HUES48 (cell line): ENCODE results near the gene LIPF.

Source experiments
- H3K27ac ChIP-seq: one replicate; pipeline ENCODE4 v1.7.0; 2013; ENCODE audit warnings: low read depth, low read length, inconsistent platforms
- H3K27me3 ChIP-seq: 2 replicates; pipeline ENCODE4 v1.6.1; 2013; ENCODE audit warnings: mild to moderate bottlenecking, low read length; ENCODE audit not compliant: control insufficient read depth, insufficient read depth
- H3K36me3 ChIP-seq: 2 replicates; pipeline ENCODE4 v1.6.1; 2013; ENCODE audit warnings: low read length; ENCODE audit not compliant: control insufficient read depth, insufficient read depth
- H3K4me1 ChIP-seq: 2 replicates; pipeline ENCODE4 v1.6.1; 2013; ENCODE audit warnings: mild to moderate bottlenecking, low read length; ENCODE audit not compliant: control insufficient read depth, insufficient read depth
- H3K4me3 ChIP-seq: 2 replicates; pipeline ENCODE4 v1.5.1; 2013; ENCODE audit warnings: mild to moderate bottlenecking, low read depth, low read length
- H3K9ac ChIP-seq: 2 replicates; pipeline ENCODE4 v1.6.1; 2013; ENCODE audit warnings: mild to moderate bottlenecking, low read depth, low read length, moderate library complexity
- H3K9me3 ChIP-seq: 2 replicates; pipeline ENCODE4 v1.6.1; 2013; ENCODE audit warnings: low read length; ENCODE audit not compliant: control insufficient read depth, insufficient read depth

Gene LIPF, protein sequence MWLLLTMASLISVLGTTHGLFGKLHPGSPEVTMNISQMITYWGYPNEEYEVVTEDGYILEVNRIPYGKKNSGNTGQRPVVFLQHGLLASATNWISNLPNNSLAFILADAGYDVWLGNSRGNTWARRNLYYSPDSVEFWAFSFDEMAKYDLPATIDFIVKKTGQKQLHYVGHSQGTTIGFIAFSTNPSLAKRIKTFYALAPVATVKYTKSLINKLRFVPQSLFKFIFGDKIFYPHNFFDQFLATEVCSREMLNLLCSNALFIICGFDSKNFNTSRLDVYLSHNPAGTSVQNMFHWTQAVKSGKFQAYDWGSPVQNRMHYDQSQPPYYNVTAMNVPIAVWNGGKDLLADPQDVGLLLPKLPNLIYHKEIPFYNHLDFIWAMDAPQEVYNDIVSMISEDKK

DNA sequence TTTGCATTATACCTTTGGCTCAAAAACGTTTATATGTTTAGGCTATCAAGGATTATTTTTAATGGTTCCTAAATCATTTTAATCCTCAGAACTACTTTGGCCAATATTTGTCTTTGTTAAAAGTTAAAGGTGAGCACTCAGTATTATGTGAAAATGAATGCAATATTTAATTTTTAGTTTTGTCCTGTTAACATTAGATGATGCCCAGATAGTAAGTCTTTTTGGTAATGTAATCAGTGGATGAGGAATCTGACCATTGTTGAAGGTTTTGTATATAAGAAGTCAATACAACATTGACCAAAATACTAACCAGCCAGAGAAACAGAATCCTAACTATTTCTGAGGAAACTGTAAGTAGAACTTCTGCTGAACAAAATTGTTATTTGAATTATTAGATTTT is at the start of gene LIPF:
TSS of gene LIPF (plus strand) at position 301 of the 400 bp plus-strand sequence. CDS start 2,856 bp downstream, outside the sequence.
- Histone ChIP-seq H3K27ac (no peak within 1 kb of the TSS), H3K4me1 (no peaks in the 10 kb centered on the region), H3K9me3 (no peaks in the 10 kb centered on the region), H3K27me3 (no peaks in the 10 kb centered on the region), H3K36me3 (no peaks in the 10 kb centered on the region), H3K4me3 (no peak within 1 kb of the TSS), H3K9ac (no peak within 1 kb of the TSS)

DNA sequence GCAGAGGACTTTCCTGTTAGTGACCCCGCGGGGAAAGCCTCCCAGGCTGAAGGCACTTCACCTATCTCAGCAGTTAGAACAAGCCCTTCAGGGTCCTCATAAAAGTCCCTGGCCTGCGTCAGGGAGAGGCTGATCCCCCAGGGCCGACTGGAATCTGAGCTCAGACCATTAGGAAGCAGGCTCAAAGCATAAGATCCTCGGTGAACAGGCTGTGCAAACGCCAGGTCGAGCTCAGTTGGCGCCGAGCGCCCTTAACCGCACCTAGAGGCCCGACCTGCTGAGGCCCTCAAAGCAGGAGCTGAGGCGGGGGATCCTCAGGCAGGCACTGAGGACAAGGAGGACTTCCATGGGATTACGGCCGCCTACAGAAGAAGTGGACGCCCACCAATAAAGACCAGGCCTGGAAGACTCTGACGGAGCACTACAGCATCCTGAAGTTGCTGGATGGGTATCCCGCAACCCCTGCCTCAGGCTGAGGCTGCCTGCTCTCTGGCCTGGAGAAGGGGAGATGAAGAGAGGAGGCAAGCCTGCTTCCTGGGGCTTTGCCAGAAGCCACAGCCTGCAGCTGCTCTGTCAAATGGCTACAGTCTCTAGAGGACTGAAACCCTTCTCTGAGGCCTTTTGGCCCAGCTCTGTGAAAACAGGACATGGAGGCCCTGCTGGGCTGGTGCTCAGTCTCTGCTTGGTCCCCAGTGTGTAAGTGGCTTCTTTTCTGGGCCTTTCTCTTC is 47.8 kb upstream of the LIPF start:
- no peaks in the 10 kb centered on the region for H3K9me3 ChIP-seq
- no peaks in the 10 kb centered on the region for H3K4me1 ChIP-seq
- H3K36me3 ChIP-seq, result no peaks in the 10 kb centered on the region
- H3K27me3 ChIP-seq, result no peaks in the 10 kb centered on the region
- no peak overlapping the region for H3K9ac ChIP-seq
- H3K27ac ChIP-seq, result no peak overlapping the region
- H3K4me3 ChIP-seq, result no peak overlapping the region

DNA sequence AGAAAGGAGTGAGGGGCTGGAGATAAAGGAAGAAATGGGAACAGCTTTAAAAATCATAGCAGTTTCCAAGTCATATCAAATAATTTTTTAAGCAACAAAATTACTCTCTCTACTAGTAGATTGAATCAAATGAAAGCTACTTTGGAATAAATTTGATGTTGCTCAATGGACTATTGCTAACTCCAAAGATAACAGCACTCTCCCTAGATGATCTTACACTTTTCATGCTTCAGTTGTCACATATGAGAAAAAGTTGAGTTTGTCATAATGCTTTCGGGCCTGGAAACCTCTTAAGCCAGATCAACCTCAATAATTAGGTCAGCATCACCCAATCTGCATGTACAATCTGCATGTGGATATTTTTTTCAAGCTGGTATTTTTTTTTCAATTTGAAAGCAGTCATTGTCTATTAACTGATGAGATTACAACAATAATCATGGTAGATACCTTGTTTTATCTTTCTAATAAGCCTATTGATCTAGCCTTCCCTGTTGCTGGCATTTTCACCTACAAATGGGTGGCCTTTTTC is 46.4 kb upstream of the LIPF start:
- Histone ChIP-seq H3K9me3 (no peaks in the 10 kb centered on the region), H3K36me3 (no peaks in the 10 kb centered on the region), H3K4me3 (no peak overlapping the region), H3K9ac (no peak overlapping the region), H3K27ac (no peak overlapping the region), H3K27me3 (no peaks in the 10 kb centered on the region), H3K4me1 (no peaks in the 10 kb centered on the region)

DNA sequence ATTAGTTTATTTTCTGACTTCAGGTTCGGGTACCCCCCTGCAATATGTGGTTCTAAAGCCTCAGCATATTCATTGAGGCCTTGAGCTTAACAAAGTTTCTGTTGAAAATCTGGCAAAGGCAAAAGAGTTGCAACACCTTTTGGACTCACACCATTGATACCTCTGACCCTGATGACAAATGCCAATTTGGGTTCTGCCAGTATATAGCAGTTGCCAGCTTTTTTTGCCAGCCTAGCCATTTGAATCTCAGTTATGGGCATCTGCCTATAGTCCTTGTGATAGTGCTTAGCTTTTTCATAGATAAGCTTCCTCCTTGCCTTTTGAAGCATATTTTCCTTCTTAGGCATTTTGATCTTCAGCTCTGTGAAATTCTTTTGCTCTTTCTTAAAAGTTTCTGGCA is 45.7 kb upstream of the LIPF start:
- Histone ChIP-seq H3K27ac (no peak overlapping the region), H3K36me3 (no peaks in the 10 kb centered on the region), H3K9me3 (no peaks in the 10 kb centered on the region), H3K9ac (no peak overlapping the region), H3K4me1 (no peaks in the 10 kb centered on the region), H3K27me3 (no peaks in the 10 kb centered on the region), H3K4me3 (no peak overlapping the region)

DNA sequence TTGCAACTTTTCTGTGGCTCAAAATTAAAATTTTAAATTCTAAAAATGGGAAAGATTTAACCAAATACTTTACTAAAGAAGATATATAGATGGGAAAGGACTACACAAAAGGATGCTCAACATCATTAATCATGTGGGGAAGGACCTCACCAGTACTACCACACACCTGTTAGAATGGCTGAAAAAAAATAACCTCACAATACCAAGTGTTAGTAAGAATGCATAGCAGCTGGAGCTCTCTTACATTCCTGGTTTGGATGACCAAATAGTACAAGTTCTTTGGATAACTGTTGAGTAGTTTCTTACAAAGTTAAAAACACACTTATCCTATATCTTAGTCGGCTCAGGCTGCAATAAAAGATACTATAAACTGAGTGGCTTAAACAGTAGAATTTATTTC is 43.8 kb upstream of the LIPF start:
- Histone ChIP-seq H3K4me1 (no peaks in the 10 kb centered on the region), H3K27me3 (no peaks in the 10 kb centered on the region), H3K4me3 (no peak overlapping the region), H3K36me3 (no peaks in the 10 kb centered on the region), H3K9ac (no peak overlapping the region), H3K27ac (no peak overlapping the region), H3K9me3 (no peaks in the 10 kb centered on the region)

DNA sequence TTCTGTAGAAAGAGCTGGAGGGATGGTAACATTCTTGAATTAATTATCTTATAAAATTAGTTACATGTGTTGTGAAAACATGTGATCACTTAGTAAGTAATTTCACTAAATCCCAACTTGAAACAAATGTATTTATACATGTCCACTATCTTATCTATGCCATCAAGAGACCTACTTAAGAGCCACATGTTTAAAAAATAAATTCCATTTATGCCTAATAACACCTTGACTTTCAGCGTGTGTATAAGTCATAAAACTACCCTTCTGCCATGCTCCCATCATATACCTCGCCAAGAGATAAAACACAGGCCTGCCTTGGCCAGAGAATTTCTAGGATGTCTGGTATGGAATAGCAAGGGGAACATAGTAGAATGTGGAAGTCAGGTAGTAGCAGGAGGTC is 40.4 kb upstream of the LIPF start:
- H3K27ac ChIP-seq, result no peak overlapping the region
- H3K9me3 ChIP-seq, result no peaks in the 10 kb centered on the region
- no peak overlapping the region for H3K4me3 ChIP-seq
- no peaks in the 10 kb centered on the region for H3K27me3 ChIP-seq
- H3K36me3 ChIP-seq, result no peaks in the 10 kb centered on the region
- H3K4me1 ChIP-seq, result no peaks in the 10 kb centered on the region
- no peak overlapping the region for H3K9ac ChIP-seq

DNA sequence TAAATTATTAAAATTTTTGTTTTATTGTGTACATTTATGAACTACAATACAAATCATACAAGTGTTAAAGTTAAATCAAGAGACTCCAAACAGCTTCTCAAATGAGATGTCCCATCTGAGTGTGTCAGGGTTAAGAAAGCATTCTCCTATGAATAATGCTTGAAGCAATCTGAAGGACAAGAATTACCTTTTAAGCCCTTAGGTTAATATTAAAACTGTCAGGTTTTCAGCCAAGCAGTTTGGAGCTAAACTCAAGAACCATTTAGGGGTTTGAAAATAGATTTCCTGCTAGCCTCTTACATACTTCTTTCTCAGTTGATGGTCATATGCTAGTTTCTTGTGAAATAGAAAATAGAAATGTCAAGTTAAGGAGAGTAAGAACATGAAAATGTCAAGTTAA is 39.4 kb upstream of the LIPF start:
- Histone ChIP-seq H3K9me3 (no peaks in the 10 kb centered on the region), H3K36me3 (no peaks in the 10 kb centered on the region), H3K27me3 (no peaks in the 10 kb centered on the region), H3K9ac (no peak overlapping the region), H3K27ac (no peak overlapping the region), H3K4me1 (no peaks in the 10 kb centered on the region), H3K4me3 (no peak overlapping the region)

DNA sequence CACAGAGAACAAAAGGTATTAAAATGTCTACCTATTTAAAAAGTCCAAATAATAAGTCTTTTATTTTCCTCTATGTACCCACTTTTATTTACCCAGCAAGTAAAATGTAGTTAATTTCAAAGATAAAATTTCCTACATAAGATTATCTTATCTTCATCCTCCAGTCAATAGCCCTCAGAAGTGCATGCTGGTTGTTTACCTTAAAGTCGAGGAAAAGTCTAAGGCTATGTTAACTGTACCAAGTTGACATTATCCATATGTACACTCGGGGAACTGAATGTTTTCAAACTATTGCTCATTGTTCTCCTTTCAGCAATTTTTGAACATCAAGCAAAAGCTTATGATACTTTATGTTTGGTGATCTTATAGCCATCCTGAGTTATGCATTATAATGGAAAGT is 24.1 kb upstream of the LIPF start:
- H3K36me3 ChIP-seq, result no peaks in the 10 kb centered on the region
- no peaks in the 10 kb centered on the region for H3K27me3 ChIP-seq
- no peak overlapping the region for H3K9ac ChIP-seq
- H3K4me3 ChIP-seq, result no peak overlapping the region
- H3K9me3 ChIP-seq, result peaks cover 12% of the 10 kb centered on the region; the same call in 1 of the 2 replicates
- no peak overlapping the region for H3K27ac ChIP-seq
- H3K4me1 ChIP-seq, result no peaks in the 10 kb centered on the region

DNA sequence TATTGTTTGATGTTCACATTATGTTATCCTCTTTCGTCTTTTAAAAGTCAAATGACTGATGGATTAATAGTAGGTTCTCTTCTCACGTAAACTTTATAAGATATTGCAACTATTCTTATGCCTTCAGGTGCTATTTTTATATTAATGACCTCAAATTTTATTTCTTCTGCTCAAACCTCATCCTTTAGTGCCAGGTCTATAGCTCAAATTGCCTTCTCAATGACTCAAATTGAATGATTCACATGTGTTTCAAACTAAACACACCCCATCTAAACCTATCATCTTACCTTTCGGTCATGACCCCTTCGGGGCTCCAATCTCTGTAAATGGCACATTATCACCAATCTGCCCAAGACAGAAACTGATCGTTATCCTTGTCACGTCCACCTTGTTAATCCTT is 22.0 kb upstream of the LIPF start:
- no peak overlapping the region for H3K27ac ChIP-seq
- H3K9ac ChIP-seq, result no peak overlapping the region
- H3K4me3 ChIP-seq, result no peak overlapping the region
- no peaks in the 10 kb centered on the region for H3K4me1 ChIP-seq
- no peaks in the 10 kb centered on the region for H3K27me3 ChIP-seq
- peaks cover 12% of the 10 kb centered on the region; the same call in 1 of the 2 replicates for H3K9me3 ChIP-seq
- no peaks in the 10 kb centered on the region for H3K36me3 ChIP-seq

DNA sequence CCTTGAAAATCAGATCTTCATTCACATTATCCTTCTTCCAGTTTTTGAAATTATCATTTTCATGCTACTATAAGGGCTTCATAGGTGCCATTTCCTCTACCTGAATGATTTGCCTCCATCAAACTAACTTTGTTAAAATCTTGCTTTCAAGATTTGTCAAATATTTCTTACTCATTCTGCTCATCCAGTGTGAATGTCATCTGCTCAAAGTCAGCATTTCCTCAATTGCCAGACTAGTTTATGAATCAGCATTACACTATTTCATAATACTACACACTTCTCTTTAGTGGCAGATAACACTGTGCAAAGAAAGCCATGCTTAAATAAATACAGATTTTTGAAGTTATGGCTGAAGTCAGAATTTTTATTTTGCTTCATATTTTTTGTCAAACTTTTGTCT is 21.3 kb upstream of the LIPF start:
- Histone ChIP-seq H3K36me3 (no peaks in the 10 kb centered on the region), H3K27me3 (no peaks in the 10 kb centered on the region), H3K4me1 (no peaks in the 10 kb centered on the region), H3K27ac (no peak overlapping the region), H3K9me3 (peaks cover 7% of the 10 kb centered on the region; the same call in 1 of the 2 replicates), H3K4me3 (no peak overlapping the region), H3K9ac (no peak overlapping the region)

DNA sequence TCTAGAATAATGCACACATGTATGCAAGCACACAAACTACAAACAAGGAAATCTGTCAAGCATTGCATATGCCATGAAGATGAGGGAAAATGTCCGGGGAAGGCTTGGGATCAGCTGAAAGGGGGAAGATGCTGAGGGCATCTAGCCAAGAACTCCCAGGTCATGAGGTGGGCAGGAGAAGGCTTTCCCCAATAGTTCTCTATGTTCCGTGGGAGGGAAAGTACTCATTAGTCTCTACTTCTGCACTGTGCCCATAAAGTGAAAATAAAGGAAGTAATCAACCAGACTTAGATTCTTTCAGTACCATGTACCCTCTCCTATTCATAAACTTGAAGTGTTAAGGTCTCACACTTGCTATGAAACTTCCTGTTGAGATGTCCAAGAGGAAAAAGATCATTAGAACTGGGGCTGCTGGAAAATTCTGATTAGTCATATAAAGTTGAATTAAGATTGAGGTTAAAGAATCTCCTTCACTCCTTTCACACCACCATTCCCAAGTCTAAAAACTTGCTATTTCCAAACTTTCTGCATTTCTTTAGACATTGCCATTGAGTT is 17.1 kb upstream of the LIPF start:
- no peak overlapping the region for H3K9ac ChIP-seq
- H3K27me3 ChIP-seq, result no peaks in the 10 kb centered on the region
- H3K4me3 ChIP-seq, result no peak overlapping the region
- H3K9me3 ChIP-seq, result no peaks in the 10 kb centered on the region
- no peak overlapping the region for H3K27ac ChIP-seq
- H3K36me3 ChIP-seq, result no peaks in the 10 kb centered on the region
- no peaks in the 10 kb centered on the region for H3K4me1 ChIP-seq
